ENCODE results near the gene PDIA2.
A peak's percentile ranks its signal among the peaks of the same experiment; 100 is the strongest.
"Not testable (repeated sequence)": the region's sequence is repeated elsewhere in the genome, so short reads cannot be mapped to it uniquely, and the experiment has no call there.

Gene PDIA2

GRCh38 chr16:301950-302349 lies 19.0 kb downstream of the PDIA2 start:
- DNase-seq: no peak

- no peak for DNase-seq
Measured at GRCh38 chr16:303760-304505, 21.0 kb downstream of the PDIA2 start.

GRCh38 chr16:305916-306626 lies 23.1 kb downstream of the PDIA2 start:
- peak; percentile 52 for DNase-seq

- peak; percentile 20 for DNase-seq
Measured at GRCh38 chr16:306911-307370, 24.0 kb downstream of the PDIA2 start.

- no peak for DNase-seq
Measured at GRCh38 chr16:307691-308312, 24.8 kb downstream of the PDIA2 start.

GRCh38 chr16:309476-309875 lies 26.5 kb downstream of the PDIA2 start:
- DNase-seq: no peak

- no peak for DNase-seq
Measured at GRCh38 chr16:311725-312124, 28.8 kb downstream of the PDIA2 start.

GRCh38 chr16:314351-314750 lies 31.4 kb downstream of the PDIA2 start:
- DNase-seq: no peak

- DNase-seq: no peak
Measured at GRCh38 chr16:314795-315299, 31.9 kb downstream of the PDIA2 start.

- no peak for DNase-seq
Measured at GRCh38 chr16:316741-317464, 33.9 kb downstream of the PDIA2 start.

- DNase-seq: no peak
Measured at GRCh38 chr16:317583-317982, 34.6 kb downstream of the PDIA2 start.

GRCh38 chr16:318628-319027 lies 35.7 kb downstream of the PDIA2 start:
- no peak for DNase-seq

- DNase-seq: no peak
Measured at GRCh38 chr16:320206-320605, 37.2 kb downstream of the PDIA2 start.

GRCh38 chr16:321532-321931 lies 38.6 kb downstream of the PDIA2 start:
- no peak for DNase-seq

- no peak for DNase-seq
Measured at GRCh38 chr16:322476-323143, 39.6 kb downstream of the PDIA2 start.

- no peak for DNase-seq
Measured at GRCh38 chr16:324201-324450, 41.2 kb downstream of the PDIA2 start.

GRCh38 chr16:324451-325334 lies 41.7 kb downstream of the PDIA2 start:
- DNase-seq: no peak

- no peak for DNase-seq
Measured at GRCh38 chr16:325375-326145, 42.6 kb downstream of the PDIA2 start.

- no peak for DNase-seq
Measured at GRCh38 chr16:330741-331140, 47.8 kb downstream of the PDIA2 start.

GRCh38 chr16:331181-331814 lies 48.3 kb downstream of the PDIA2 start:
- DNase-seq: not testable (repeated sequence)
